Activated effector memory CD4-positive, alpha-beta T cell treated with Interleukin-2 at 50 U/mL for 16 hours (primary cell): ENCODE data around the gene MAGEA3.

Experiments used
- DNase-seq: peaks from one replicate; pipeline ENCODE4 v3.0.0-alpha.2; 2020

MAGEA3 gene

DNA sequence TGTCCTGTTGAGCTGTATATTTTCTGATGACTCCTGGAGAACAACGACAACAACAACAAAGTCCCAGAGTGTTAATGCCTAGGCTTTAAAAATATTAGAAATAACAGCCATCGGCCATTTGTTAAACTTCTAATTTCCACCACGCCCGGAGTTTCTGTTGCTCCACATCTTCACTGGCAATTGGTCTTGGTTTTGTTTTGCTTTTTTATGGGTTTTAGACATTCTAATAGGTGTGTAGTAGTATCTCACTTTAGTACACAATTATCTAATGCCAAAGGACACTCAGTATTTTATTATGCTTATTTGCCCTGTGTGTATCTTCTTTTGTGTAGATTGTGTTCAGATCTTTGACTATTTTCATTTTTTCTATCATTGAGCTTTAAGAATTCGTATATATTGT is 40.0 kb downstream of the MAGEA3 start:
- DNase-seq: no peak
